Colonic mucosa (tissue), 4 donors: Measurements from ENCODE around the gene PURA. TPM values are rescaled to one million over a fixed set of nuclear protein-coding genes. Genes with fewer than 3 reads are reported as not detected.

Experiments
- DNase-seq: peaks from one replicate; pipeline ENCODE4 v3.0.0-alpha.2; 2020
- H3K27ac ChIP-seq: fragments of 200-600 bp; one replicate; pipeline ENCODE4 v1.8.0; 2021
- H3K27me3 ChIP-seq: fragments of 200-600 bp; one replicate; pipeline ENCODE4 v1.8.0; 2021
- H3K36me3 ChIP-seq: fragments of 200-600 bp; one replicate; pipeline ENCODE4 v1.8.0; 2021
- H3K4me1 ChIP-seq: fragments of 200-600 bp; one replicate; pipeline ENCODE4 v1.8.0; 2021; ENCODE audit warnings: mild to moderate bottlenecking
- H3K4me3 ChIP-seq: fragments of 200-600 bp; one replicate; pipeline ENCODE4 v1.8.0; 2021
- H3K9ac ChIP-seq, 2 donors: one replicate each; pipeline ENCODE4 v1.7.0; 2013; ENCODE audit warnings: control low read depth in 2 of 2, low read depth in 2 of 2, low read length in 2 of 2
- H3K9me3 ChIP-seq: fragments of 200-600 bp; one replicate; pipeline ENCODE4 v1.8.0; 2021
- CTCF ChIP-seq: fragments of 200-600 bp; IDR thresholded peaks from one replicate; pipeline ENCODE4 v1.8.0; 2022; ENCODE audit warnings: antibody characterized with exemption, mild to moderate bottlenecking
- intact Hi-C: fragments of 100-400 bp; cut with DNase I; formaldehyde crosslinking; loops from one replicate; pipeline ENCODE4 v1.14.1; 2022
- total RNA-seq, 2 donors: library from RNA; stranded (reverse); fragmentation: NEBNext Ultra II Directional in 1 of 2; extraction: Animal tissue kit (Norgen Biotek cat#: 25700) in 1 of 2; gene quantifications; one replicate each; pipeline ENCODE4 v1.2.1, GENCODE V29; 2021
- donor health status: healthy.
- donor health status: DM: no; HTN: no; CAD: no.
- donor health status: DM: no; HTN: no; CAD: no.

The PURA gene
- total RNA-seq, 2 donors from 2014 or later = 20.5 to 21.6 TPM

GRCh38 chr5:140109018-140109758 lies 4.7 kb upstream of the PURA start:
- Histone ChIP-seq H3K27ac (no peak overlapping the region), H3K9ac (peak overlapping the region; percentile 92 to 94), H3K4me1 (no peaks in the 10 kb centered on the region), H3K4me3 (peak overlapping the region; percentile 59), H3K27me3 (no peaks in the 10 kb centered on the region), H3K9me3 (no peaks in the 10 kb centered on the region), H3K36me3 (no peaks in the 10 kb centered on the region)
- DNase-seq = peak; percentile 38
- TF ChIP-seq CTCF = no peak
- intact Hi-C loops = loop anchor here (5.0 kb wide), 1 partner anchor 37 kb away; no protein-coding TSS in a partner anchor

GRCh38 chr5:140109759-140110645 lies 3.9 kb upstream of the PURA start:
- H3K9me3 ChIP-seq = no peaks in the 10 kb centered on the region
- no peak for DNase-seq
- intact Hi-C loops = loop anchor here (5.0 kb wide), 1 partner anchor 38 kb away; no protein-coding TSS in a partner anchor
- no peaks in the 10 kb centered on the region for H3K36me3 ChIP-seq
- H3K27me3 ChIP-seq = no peaks in the 10 kb centered on the region
- no peak overlapping the region for H3K9ac ChIP-seq
- H3K27ac ChIP-seq = no peak overlapping the region
- no peaks in the 10 kb centered on the region for H3K4me1 ChIP-seq
- TF ChIP-seq CTCF = no peak
- H3K4me3 ChIP-seq = no peak overlapping the region

- Histone ChIP-seq H3K27me3 (no peaks in the 10 kb centered on the region), H3K9ac (no peak overlapping the region), H3K4me3 (no peak overlapping the region), H3K9me3 (no peaks in the 10 kb centered on the region), H3K27ac (no peak overlapping the region), H3K4me1 (no peaks in the 10 kb centered on the region), H3K36me3 (no peaks in the 10 kb centered on the region)
- intact Hi-C loops = no loop called here
- DNase-seq = no peak
- TF ChIP-seq CTCF = no peak
These were observed 3.3 kb upstream of the PURA start for GRCh38 chr5:140110646-140110957.

- Histone ChIP-seq H3K4me1 (peaks cover 5% of the 10 kb centered on the region), H3K27me3 (no peaks in the 10 kb centered on the region)
These were observed 2.7 kb upstream of the PURA start for GRCh38 chr5:140111011-140111858.

More at GRCh38 chr5:140111011-140111858, 2.7 kb upstream of the PURA start:
- intact Hi-C loops = no loop called here
- no peak for DNase-seq
- no peaks in the 10 kb centered on the region for H3K36me3 ChIP-seq
- H3K9ac ChIP-seq = no peak overlapping the region
- TF ChIP-seq CTCF = no peak
- no peak overlapping the region for H3K4me3 ChIP-seq
- H3K27ac ChIP-seq = no peak overlapping the region
- H3K9me3 ChIP-seq = no peaks in the 10 kb centered on the region
